ENCODE results near the gene PARPBP.
"Not testable (repeated sequence)": the region's sequence is repeated elsewhere in the genome, so short reads cannot be mapped to it uniquely, and the experiment has no call there.

The PARPBP gene

DNA sequence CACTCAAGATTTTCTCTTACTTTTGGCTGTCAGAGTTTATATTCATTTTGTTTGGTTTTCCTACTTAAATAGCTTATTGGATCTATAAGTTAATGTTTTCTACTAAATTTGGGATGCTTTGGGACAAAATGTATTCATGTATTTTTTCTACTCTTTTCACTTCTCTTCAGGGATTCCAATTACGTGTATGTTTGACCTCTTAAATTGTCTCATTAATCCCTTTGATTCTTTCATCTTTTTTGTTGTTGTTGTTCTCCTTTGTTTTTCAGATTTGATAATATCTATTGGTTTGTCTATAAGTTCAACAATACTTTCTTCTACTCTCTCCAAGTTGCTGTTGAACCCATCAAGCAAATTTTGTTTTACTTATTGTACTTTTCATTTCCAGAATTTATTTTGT lies 43.4 kb downstream of the PARPBP start:
- no peak for DNase-seq

- DNase-seq, result no peak
Observed at GRCh38 chr12:102167821-102168604, 48.0 kb downstream of the PARPBP start.

DNA sequence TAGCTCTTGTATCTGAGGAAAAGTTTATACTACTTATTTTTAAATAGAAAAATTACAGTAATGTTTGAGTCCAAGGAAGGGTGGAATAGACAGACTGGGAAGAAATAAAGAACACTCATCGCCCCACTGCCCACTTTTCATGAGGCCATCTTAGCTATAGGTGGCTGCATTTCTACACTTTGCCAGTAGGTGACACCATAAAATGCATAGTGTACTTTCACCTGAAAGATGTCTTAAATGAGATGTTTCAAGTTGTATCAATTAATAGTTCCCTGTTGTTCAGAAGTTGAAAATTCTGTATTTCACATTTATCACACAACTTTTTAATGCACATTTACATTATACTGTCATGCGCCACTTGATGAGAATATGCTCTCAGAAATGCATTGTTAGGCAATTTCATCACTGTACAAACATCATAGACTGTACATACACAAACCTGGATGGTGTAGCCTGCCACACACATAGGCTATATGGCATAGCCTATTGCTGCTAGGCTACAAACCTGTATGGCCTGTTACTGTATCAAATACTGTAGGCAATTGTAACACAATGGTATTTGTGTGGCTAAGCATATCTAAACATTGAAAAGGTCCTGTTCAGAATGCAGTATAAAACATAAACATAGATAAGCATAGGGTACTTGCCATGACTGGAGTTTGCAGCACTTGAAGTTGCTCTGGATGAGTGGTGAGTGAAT lies 50.1 kb downstream of the PARPBP start:
- peak; percentile 14 to 46 (median 31) for DNase-seq

- DNase-seq, result no peak
Observed at GRCh38 chr12:102171951-102172350, 52.0 kb downstream of the PARPBP start.

GRCh38 chr12:102172436-102172835 lies 52.5 kb downstream of the PARPBP start:
- DNase-seq, result no peak

DNA sequence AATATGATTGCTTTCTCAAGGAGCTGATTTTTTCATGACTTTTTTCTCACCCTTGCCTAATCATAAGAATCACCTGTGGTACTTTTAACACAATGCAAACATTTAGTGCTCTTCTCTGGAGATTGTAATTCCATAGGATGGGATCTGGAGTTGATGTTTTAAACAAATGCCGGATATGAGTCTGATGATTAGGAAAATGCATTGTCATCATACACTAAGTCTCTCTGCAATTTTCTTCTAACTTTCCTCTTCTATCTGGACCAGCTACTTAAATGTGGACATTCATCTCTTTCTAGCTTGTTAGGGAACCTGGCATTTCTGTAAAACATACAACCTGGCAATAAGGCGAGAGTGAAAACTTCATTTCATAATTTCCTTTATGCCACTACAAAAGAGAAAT lies 54.1 kb downstream of the PARPBP start:
- no peak for DNase-seq

DNA sequence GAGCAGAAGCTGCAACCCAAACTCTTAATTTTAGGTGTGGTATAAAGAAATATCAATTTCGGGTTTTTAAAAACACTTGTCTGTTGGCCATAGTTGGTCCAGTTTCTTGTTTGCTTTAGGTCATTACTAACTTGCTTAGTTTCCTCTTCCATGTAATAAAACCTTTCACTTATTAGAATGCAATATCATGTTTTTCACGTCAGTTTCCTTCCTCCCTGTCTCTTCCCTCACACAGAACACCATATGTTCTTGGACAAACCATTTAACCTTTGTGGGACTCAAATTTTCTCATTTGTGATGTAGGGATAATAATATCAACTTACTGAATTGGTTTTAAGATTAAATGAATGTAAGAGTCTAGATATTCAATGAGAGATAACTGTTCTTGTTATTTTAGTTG lies 54.8 kb downstream of the PARPBP start:
- no peak for DNase-seq

GRCh38 chr12:102182635-102183034 lies 62.7 kb downstream of the PARPBP start:
- DNase-seq, result peak in 1 of 3 experiments; percentile 39

DNA sequence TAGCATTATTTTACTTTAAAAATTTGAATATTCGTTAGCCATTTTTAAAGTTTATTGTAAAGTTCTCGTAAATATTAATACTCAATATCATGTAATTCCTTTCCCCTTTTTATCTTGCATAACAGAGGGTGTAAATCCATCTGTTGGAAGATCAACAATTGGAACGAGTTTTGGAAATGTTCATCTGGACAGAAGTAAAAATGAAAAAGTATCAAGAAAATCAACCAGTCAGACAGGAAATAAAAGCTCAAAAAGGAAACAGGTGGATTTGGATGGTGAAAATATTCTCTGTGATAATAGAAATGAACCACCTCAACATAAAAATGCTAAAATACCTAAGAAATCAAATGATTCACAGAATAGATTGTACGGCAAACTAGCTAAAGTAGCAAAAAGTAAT lies 75.8 kb downstream of the PARPBP start:
- no peak for DNase-seq

GRCh38 chr12:102197789-102198188 lies 77.8 kb downstream of the PARPBP start, which contains the start of gene PMCH:
Gene PMCH, minus strand, starts transcription at chr12:102197833. Its CDS starts 63 bp downstream, at chr12:102197770.
- no peak for DNase-seq

DNA sequence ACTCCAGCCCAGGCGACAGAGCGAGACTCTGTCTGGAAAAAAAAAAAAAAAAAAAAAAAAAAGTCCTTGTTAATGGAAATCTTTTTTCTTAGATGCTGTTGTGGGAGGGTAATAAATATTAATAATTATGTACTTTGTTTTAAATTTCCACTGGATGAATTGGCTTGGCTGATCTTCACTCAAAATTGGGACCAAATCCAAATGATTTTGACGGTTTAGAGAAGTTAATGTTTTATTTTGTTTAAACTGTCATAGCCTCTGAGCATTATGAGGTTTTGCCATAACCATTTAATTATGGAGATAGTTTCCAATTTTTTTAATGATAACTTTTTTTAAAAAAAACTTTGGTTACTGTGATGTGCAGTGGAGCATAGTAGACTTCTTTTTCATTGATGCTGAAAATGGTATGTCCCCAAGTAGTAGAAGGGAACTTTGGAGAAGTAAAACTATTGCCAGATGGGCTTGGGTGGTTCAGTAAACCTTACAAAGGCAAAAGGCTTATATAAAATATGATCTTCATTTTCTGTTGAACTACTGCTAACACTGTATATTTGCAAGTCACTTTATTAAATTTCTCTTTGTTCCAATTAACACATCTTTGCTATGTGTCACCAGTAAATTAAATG lies 81.6 kb downstream of the PARPBP start:
- DNase-seq, result no peak

- DNase-seq, result no peak
Observed at GRCh38 chr12:102202556-102202955, 82.6 kb downstream of the PARPBP start.

DNA sequence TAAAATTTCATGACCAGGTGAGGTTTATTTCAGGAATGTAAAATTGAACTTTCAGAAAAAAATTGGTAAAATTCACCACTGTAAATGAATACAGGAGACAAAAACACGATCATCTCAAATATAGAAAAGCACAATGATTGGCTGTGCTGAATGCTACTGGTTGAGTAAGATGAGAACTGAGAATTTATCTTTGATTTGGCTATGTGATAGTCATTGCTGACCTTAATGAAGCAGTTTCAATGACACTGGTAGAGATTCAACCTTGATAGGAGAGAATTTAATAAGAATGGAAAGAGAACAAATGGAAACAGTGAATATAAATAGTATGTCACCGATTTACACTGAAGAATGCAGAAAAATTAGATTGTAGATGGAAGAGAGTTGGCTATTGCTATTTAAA lies 84.0 kb downstream of the PARPBP start:
- DNase-seq, result no peak

DNA sequence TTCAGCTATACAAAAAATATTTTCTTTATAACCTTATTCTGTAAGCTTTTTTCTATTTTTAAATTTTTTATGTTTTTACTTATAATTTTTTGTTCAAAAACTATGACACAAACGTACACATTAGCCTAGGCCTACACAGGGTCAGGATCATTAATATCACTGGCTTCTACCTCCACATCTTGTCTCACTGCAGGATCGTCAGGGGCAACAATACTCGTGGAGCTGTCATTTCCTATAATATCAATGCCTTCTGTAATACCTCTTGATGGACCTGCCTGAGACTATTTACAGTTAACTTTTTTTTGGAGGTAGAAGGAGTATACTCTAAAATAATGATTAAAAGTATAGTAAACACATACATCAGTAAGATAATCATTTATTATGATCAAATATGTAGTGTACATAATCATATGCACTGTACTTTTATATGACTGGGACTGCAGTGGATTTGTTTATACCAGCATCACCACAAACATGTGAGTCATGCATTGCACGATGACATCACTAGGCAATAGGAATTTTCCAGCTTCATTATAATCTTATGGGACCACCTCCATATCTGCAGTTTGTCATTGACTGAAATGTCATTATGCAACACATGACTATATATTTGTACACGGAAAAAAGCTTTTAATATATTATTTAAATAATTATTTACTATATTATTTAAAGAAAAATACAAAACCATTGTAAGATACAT lies 96.2 kb downstream of the PARPBP start:
- peak in 1 of 3 experiments; percentile 23 for DNase-seq

GRCh38 chr12:102220736-102221135 lies 100.8 kb downstream of the PARPBP start:
- no peak for DNase-seq

GRCh38 chr12:102227954-102228353 lies 108.0 kb downstream of the PARPBP start:
- DNase-seq, result no peak

GRCh38 chr12:102232036-102232435 lies 112.1 kb downstream of the PARPBP start:
- no peak for DNase-seq

- DNase-seq, result no peak
Observed at GRCh38 chr12:102232446-102232845, 112.5 kb downstream of the PARPBP start.

DNA sequence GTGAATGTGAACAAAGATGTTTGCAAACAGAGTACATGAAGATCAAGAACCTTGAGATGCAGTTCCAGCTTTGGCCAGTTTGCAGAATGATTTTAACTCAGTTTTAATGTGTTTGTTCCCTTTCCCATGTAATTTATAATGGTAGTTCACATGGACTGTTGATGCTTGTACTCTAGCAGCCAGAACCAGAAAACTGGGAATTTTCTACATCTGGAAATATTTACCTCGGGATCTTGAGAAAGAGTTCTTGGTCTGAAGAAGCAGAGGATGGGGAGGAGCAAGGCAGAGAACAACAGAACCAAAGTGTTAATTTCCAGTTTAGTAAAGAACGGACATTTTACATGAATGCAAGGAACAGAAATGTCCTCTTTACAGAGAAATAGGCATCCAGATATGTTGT lies 114.6 kb downstream of the PARPBP start:
- no peak for DNase-seq

- DNase-seq, result not testable (repeated sequence)
Observed at GRCh38 chr12:102240859-102241258, 120.9 kb downstream of the PARPBP start.

Measured in NCI-H1417 (cell line).